K562 (cell line): ENCODE measurements around the gene SLC18B1. TPM values are rescaled to one million over a fixed set of nuclear protein-coding genes. Genes with fewer than 3 reads are reported as not detected.

ENCODE experiments used
- ATAC-seq: fragments of 200-7000 bp; cut with Tn5 transposase; 3 replicates; pipeline ENCODE4 v1.9.1; 2020; ENCODE audit warnings: moderate library complexity
- BruUV-seq: library from RNA; stranded (reverse); fragments of 400-500 nt; replicated peaks from 2 replicates; lab custom pipeline; 2021; lab: Mats Ljungman, UMichigan
- CTCF ChIA-PET: fragments of 300-600 bp; formaldehyde crosslinking; extraction: SDS; loops from one replicate; lab custom pipeline; 2021; ENCODE audit warnings: low intra/inter-chr PET ratio; lab: Yijun Ruan, JAX
- POLR2A ChIA-PET: fragments of 300-600, 350-650 bp; sonication (Branson Sonifier 250); formaldehyde crosslinking; extraction: SDS; loops from one replicate; lab custom pipeline; 2021; ENCODE audit warnings: antibody characterized with exemption, inconsistent platforms; lab: Yijun Ruan, JAX
- DNase-seq, 4 experiments: peaks; one replicate each; pipeline versions ENCODE4 v3.0.0 to v3.0.0-alpha.2; 2011 to 2018; ENCODE audit warnings: low spot score in 3 of 4, mixed read lengths in 3 of 4; ENCODE audit errors: extremely low read depth in 1 of 4
- FAIRE-seq: peaks from 2 replicates; lab custom pipeline; 2011; peaks lifted over from hg19 to GRCh38; lab: Jason Lieb, UNC
- H2AFZ ChIP-seq: 2 replicates; pipeline ENCODE4 v1.6.0; 2011; ENCODE audit warnings: low read depth, low read length, control low read depth, inconsistent platforms
- H3K27ac ChIP-seq: fragments of 200-600 bp; 3 replicates; pipeline ENCODE4 v1.8.0; 2011; ENCODE audit warnings: low read depth, mild to moderate bottlenecking, control low read depth, inconsistent platforms, low read length, moderate library complexity, mixed read lengths; ENCODE audit errors: extremely low read depth
- H3K27me3 ChIP-seq, 2 experiments: fragments of 300-600 bp in 1 of 2; 2 replicates in 1 of 2; 3 replicates in 1 of 2; pipeline versions ENCODE4 v1.6.0 to v1.8.0; 2011; ENCODE audit warnings: inconsistent platforms in 2 of 2, low read length in 2 of 2, mild to moderate bottlenecking in 1 of 2, mixed read lengths in 1 of 2, moderate library complexity in 1 of 2; ENCODE audit not compliant: control insufficient read depth in 2 of 2, insufficient read depth in 2 of 2
- H3K36me3 ChIP-seq: fragments of 300-600 bp; 3 replicates; pipeline ENCODE4 v1.8.0; 2011; ENCODE audit warnings: mild to moderate bottlenecking, low read length, inconsistent platforms; ENCODE audit not compliant: control insufficient read depth, insufficient read depth
- H3K4me1 ChIP-seq, 2 experiments: fragments of 200-600 bp in 1 of 2; replicated peaks in 1 of 2; 2 replicates in 1 of 2; 3 replicates in 1 of 2; pipeline versions ENCODE4 v1.5.1 to v1.8.0; 2011; ENCODE audit warnings: inconsistent platforms in 2 of 2, low read length in 2 of 2, mild to moderate bottlenecking in 1 of 2, mixed read lengths in 1 of 2, moderate library complexity in 1 of 2; ENCODE audit not compliant: control insufficient read depth in 2 of 2, insufficient read depth in 2 of 2
- H3K4me2 ChIP-seq: 2 replicates; pipeline ENCODE4 v1.6.1; 2011; ENCODE audit warnings: low read length, control low read depth, inconsistent platforms, mixed read lengths; ENCODE audit not compliant: insufficient read depth
- H3K4me3 ChIP-seq: fragments of 200-600 bp; sonication (generic), shearing (Covaris generic); 2 replicates; pipeline ENCODE4 v1.5.1; 2016; ENCODE audit warnings: control low read depth, inconsistent platforms
- H3K79me2 ChIP-seq: fragments of 200-600 bp; 3 replicates; pipeline ENCODE4 v1.8.0; 2011; ENCODE audit warnings: low read length, inconsistent platforms; ENCODE audit not compliant: control insufficient read depth, insufficient read depth
- H3K9ac ChIP-seq, 2 experiments: 2 replicates each; pipeline versions ENCODE4 v1.6.0 to v1.6.1; 2011; ENCODE audit warnings: low read depth in 2 of 2, low read length in 2 of 2, control low read depth in 1 of 2, inconsistent platforms in 1 of 2, mild to moderate bottlenecking in 1 of 2, mixed read lengths in 1 of 2; ENCODE audit not compliant: insufficient read depth in 1 of 2
- H3K9me1 ChIP-seq: one replicate; pipeline ENCODE4 v1.6.0; 2011; ENCODE audit warnings: inconsistent platforms, mild to moderate bottlenecking, low read length, moderate library complexity; ENCODE audit not compliant: control insufficient read depth, insufficient read depth
- H3K9me3 ChIP-seq: replicated peaks from 2 replicates; pipeline ENCODE4 v1.5.1; 2011; ENCODE audit warnings: low read depth, low read length, inconsistent platforms; ENCODE audit not compliant: control insufficient read depth, insufficient read depth
- H4K20me1 ChIP-seq: replicated peaks from 2 replicates; pipeline ENCODE4 v1.6.1; 2011; ENCODE audit warnings: low read length, inconsistent platforms, mixed read lengths; ENCODE audit not compliant: control insufficient read depth, insufficient read depth
- CBFA2T3 ChIP-seq: fragments of 450-650 bp; IDR thresholded peaks from 2 replicates; pipeline ENCODE4 v1.6.1; 2017
- FOXJ2 ChIP-seq: fragments of 200-800 bp; sonication (Bioruptor generic); IDR thresholded peaks from 2 replicates; pipeline ENCODE4 v1.6.1; 2016; ENCODE audit warnings: missing genetic modification characterization, missing compliant biosample characterization
- FOXK2 ChIP-seq, 2 experiments: fragments of 450-650 bp; IDR thresholded peaks in 1 of 2; conservative IDR thresholded peaks in 1 of 2; 2 replicates each; pipeline ENCODE4 v1.6.1; 2016; ENCODE audit warnings: low read depth in 2 of 2, mild to moderate bottlenecking in 1 of 2
- GATA2 ChIP-seq: sonication (generic); formaldehyde crosslinking; IDR thresholded peaks from 2 replicates; pipeline ENCODE4 v1.4.0; 2020; ENCODE audit warnings: mild to moderate bottlenecking, missing genetic modification reagents
- GTF2E2 ChIP-seq: fragments of 200-800 bp; sonication (Bioruptor generic); IDR thresholded peaks from 2 replicates; pipeline ENCODE4 v1.6.1; 2016; ENCODE audit warnings: missing genetic modification characterization, missing compliant biosample characterization
- KDM5B ChIP-seq: fragments of 200-600 bp; sonication (generic); IDR thresholded peaks from 2 replicates; pipeline ENCODE4 v1.6.1; 2012; ENCODE audit warnings: low read depth, mild to moderate bottlenecking, moderate library complexity, low read length, control low read depth, inconsistent platforms; ENCODE audit not compliant: insufficient replicate concordance
- LEF1 ChIP-seq: fragments of 450-650 bp; IDR thresholded peaks from 2 replicates; pipeline ENCODE4 v1.6.1; 2016; ENCODE audit warnings: mild to moderate bottlenecking
- NCOR1 ChIP-seq: fragments of 450-650 bp; IDR thresholded peaks from 2 replicates; pipeline ENCODE4 v1.6.1; 2016; ENCODE audit warnings: mild to moderate bottlenecking, moderate library complexity
- OTX1 ChIP-seq: fragments of 450-650 bp; formaldehyde crosslinking; IDR thresholded peaks from 2 replicates; pipeline ENCODE4 v1.4.0; 2022; ENCODE audit warnings: mild to moderate bottlenecking
- POLR2AphosphoS2 ChIP-seq: IDR thresholded peaks from 2 replicates; pipeline ENCODE4 v1.6.1; 2012; ENCODE audit warnings: low read length, improper control_type of control experiment
- POLR2H ChIP-seq: IDR thresholded peaks from 2 replicates; pipeline ENCODE4 v1.6.1; 2016; ENCODE audit warnings: missing genetic modification characterization, low read depth, mild to moderate bottlenecking, control low read depth, missing compliant biosample characterization, moderate library complexity
- SIX5 ChIP-seq, 2 experiments: IDR thresholded peaks; 2 replicates each; pipeline ENCODE4 v1.6.1; 2011; ENCODE audit warnings: low read length in 2 of 2, borderline replicate concordance in 1 of 2, low read depth in 1 of 2, mild to moderate bottlenecking in 1 of 2, moderate library complexity in 1 of 2; ENCODE audit not compliant: insufficient read depth in 1 of 2
- TAF9B ChIP-seq: fragments of 450-650 bp; IDR thresholded peaks from 2 replicates; pipeline ENCODE4 v1.6.1; 2018; ENCODE audit warnings: mild to moderate bottlenecking; ENCODE audit not compliant: partially characterized antibody
- ZNF239 ChIP-seq: fragments of 250-450 bp; sonication (Bioruptor Pico); IDR thresholded peaks from 2 replicates; pipeline ENCODE4 v1.4.0; 2020; ENCODE audit warnings: mild to moderate bottlenecking
- WGBS: fragments of 100-300 bp; shearing (Covaris generic); methylation state at CpG from one replicate; pipeline ENCODE4 v1.1.6; 2016; ENCODE audit warnings: low coverage, mixed read lengths; ENCODE audit not compliant: insufficient coverage; ENCODE audit errors: missing lambda C conversion rate; 5-methylcytosine and 5-hydroxymethylcytosine counted together
- in situ Hi-C: fragments of 300-500 bp; cut with MboI; formaldehyde crosslinking; loops from 4 replicates; pipeline ENCODE4 v1.15.0; 2018; ENCODE audit warnings: inconsistent platforms, mixed read lengths
- intact Hi-C: fragments of 100-400 bp; cut with micrococcal nuclease; formaldehyde crosslinking; loops from 2 replicates; pipeline ENCODE4 v1.14.2; 2022
- polyA plus RNA-seq, 8 experiments: library from polyadenylated mRNA; depleted of rRNA in 4 of 8; stranded (reverse) in 5 of 8; unstranded in 3 of 8; fragments of >200 nt; fragmentation: Nextera tagmentation in 2 of 8; fragmentation: Illumina TruSeq in 1 of 8; extraction: Ambion mirVana in 2 of 8; extraction: Trizol in 1 of 8; gene quantifications; 2 replicates each; pipeline versions ENCODE4 v1.2.1 to v1.2.3, GENCODE V29; 2011 to 2014; ENCODE audit warnings: inconsistent platforms in 1 of 8, missing spikeins in 1 of 8
- total RNA-seq, 7 experiments: library from RNA; depleted of rRNA in 6 of 7; stranded (reverse); fragments of >200 nt in 6 of 7; fragmentation: Illumina TruSeq in 2 of 7; extraction: Trizol in 2 of 7; gene quantifications; 2 replicates each; pipeline versions ENCODE4 v1.2.1 to v1.2.3, GENCODE V29; 2011 to 2021; ENCODE audit warnings: low replicate concordance in 1 of 7
- TF ChIP-seq, protein P1 (sequence below): fragments of 250-450 bp; sonication (Bioruptor Pico); IDR thresholded peaks from 2 replicates; pipeline ENCODE4 v1.5.0; 2021
- TF ChIP-seq, protein P2 (sequence below), 2 experiments: fragments of 450-650 bp; IDR thresholded peaks; 2 replicates each; pipeline ENCODE4 v1.6.1; 2018; ENCODE audit warnings: mild to moderate bottlenecking in 2 of 2, low read depth in 1 of 2; ENCODE audit not compliant: partially characterized antibody in 2 of 2

Gene SLC18B1
- total and polyA plus RNA-seq, 9 of the 15 experiments (the other 6 are each of a cell fraction or from before 2014, with no cell fraction given): 10.4 to 49.1 (median 32.0) TPM

DNA sequence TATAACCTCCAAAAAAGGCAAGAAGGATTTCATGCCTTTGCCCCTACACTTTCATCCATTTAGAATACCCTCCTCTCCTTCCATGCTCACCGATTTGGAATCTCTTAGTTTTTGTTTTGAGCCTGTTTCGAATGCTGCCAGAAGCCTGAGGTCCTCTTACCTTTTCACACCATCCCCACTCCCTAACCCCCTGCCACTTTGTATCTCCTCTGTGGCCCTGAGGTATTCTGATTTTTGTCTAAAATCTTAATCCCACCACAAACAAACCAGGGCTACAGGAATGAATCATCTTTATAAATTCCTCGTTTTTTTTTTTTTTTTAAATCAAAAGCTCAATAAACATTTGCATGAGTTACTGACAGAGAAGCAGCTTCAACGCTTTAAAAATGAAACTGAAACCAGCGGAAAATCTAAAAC lies 14.3 kb upstream of the SLC18B1 start (continued):
- TF ChIP-seq FOXJ2 (tag): peak; percentile 61; the same call in 1 of the 2 replicates
- TF ChIP-seq, protein P1, sequence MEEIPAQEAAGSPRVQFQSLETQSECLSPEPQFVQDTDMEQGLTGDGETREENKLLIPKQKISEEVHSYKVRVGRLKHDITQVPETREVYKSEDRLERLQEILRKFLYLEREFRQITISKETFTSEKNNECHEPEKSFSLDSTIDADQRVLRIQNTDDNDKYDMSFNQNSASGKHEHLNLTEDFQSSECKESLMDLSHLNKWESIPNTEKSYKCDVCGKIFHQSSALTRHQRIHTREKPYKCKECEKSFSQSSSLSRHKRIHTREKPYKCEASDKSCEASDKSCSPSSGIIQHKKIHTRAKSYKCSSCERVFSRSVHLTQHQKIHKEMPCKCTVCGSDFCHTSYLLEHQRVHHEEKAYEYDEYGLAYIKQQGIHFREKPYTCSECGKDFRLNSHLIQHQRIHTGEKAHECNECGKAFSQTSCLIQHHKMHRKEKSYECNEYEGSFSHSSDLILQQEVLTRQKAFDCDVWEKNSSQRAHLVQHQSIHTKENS: no peak
- peak; percentile 54; the same call in 1 of the 2 replicates for TF ChIP-seq GTF2E2 (tag)
- TF ChIP-seq POLR2H (tag): 0 out of 2 replicates have a peak, but pooled peaks have one; percentile 56
- TF ChIP-seq ZNF239 (CRISPR knock-in tag): no peak
- TF ChIP-seq POLR2AphosphoS2: no peak
- TF ChIP-seq OTX1 (CRISPR knock-in tag): no peak

DNA sequence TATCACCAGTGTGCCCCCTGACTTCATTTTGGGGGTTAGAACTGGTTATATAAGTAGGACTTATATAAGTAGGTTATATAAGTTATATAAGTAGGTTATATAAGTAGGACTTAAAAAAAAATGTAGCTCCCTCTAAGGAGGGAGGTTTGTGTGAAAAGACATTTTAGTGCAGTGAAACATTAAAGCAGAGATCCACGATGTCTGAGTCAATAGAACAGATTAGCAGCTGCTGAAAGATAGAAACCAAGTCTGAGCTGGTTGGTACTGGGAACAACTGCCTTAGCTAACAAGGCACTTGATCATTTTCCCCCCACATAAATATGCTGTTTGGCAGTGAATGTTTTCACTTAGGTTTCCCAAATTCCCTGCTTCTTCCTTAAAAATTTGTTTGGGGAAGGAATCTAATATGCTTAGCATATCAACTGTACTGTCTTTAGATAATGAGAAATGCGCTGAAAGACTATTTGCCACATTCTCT lies 13.9 kb upstream of the SLC18B1 start:
- H3K36me3 ChIP-seq: peaks cover 28% of the 10 kb centered on the region
- TF ChIP-seq GATA2 (0 out of 2 replicates have a peak, but pooled peaks have one; percentile 12), KDM5B (peak; percentile 33), NCOR1 (no peak), LEF1 (peak; percentile 69), CBFA2T3 (peak; percentile 40; the same call in 1 of the 2 replicates), FOXK2 (conservative IDR thresholded peaks at IDR 0.05 in 1 of 2, IDR thresholded peaks at IDR 0.05 in 1 of 2; ENCODE audit: low read depth in 2 of 2) (peak in 1 of 2 experiments; percentile 41; a peak in 3 of 4 replicates), TAF9B (peak; percentile 39), SIX5 (IDR thresholded peaks at IDR 0.05; ENCODE audit: borderline replicate concordance in 1 of 2, insufficient read depth in 1 of 2, low read depth in 1 of 2, low read length in 2 of 2) (no peak)
- TF ChIP-seq, protein P2, sequence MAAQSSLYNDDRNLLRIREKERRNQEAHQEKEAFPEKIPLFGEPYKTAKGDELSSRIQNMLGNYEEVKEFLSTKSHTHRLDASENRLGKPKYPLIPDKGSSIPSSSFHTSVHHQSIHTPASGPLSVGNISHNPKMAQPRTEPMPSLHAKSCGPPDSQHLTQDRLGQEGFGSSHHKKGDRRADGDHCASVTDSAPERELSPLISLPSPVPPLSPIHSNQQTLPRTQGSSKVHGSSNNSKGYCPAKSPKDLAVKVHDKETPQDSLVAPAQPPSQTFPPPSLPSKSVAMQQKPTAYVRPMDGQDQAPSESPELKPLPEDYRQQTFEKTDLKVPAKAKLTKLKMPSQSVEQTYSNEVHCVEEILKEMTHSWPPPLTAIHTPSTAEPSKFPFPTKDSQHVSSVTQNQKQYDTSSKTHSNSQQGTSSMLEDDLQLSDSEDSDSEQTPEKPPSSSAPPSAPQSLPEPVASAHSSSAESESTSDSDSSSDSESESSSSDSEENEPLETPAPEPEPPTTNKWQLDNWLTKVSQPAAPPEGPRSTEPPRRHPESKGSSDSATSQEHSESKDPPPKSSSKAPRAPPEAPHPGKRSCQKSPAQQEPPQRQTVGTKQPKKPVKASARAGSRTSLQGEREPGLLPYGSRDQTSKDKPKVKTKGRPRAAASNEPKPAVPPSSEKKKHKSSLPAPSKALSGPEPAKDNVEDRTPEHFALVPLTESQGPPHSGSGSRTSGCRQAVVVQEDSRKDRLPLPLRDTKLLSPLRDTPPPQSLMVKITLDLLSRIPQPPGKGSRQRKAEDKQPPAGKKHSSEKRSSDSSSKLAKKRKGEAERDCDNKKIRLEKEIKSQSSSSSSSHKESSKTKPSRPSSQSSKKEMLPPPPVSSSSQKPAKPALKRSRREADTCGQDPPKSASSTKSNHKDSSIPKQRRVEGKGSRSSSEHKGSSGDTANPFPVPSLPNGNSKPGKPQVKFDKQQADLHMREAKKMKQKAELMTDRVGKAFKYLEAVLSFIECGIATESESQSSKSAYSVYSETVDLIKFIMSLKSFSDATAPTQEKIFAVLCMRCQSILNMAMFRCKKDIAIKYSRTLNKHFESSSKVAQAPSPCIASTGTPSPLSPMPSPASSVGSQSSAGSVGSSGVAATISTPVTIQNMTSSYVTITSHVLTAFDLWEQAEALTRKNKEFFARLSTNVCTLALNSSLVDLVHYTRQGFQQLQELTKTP (IDR thresholded peaks at IDR 0.05; ENCODE audit: low read depth in 1 of 2, partially characterized antibody in 2 of 2): peak in 1 of 2 experiments; percentile 66

More for the DNA sequence above, 13.9 kb upstream of the SLC18B1 start:
- in situ Hi-C loops: loop anchor here (25.0 kb wide), 2 partner anchors 1175 to 1250 kb away; partner anchors contain the start of genes ENPP3, MED23 and SLC2A12
- Histone ChIP-seq H3K9me3 (no peaks in the 10 kb centered on the region), H2AFZ (peak overlapping the region; percentile 84), H4K20me1 (peaks cover 27% of the 10 kb centered on the region), H3K27ac (peak overlapping the region; percentile 99), H3K27me3 (no peaks in the 10 kb centered on the region), H3K4me3 (peak overlapping the region; percentile 76), H3K4me2 (peak overlapping the region; percentile 99), H3K79me2 (peaks cover 49% of the 10 kb centered on the region), H3K9me1 (no peaks in the 10 kb centered on the region), H3K9ac (peak overlapping the region in 1 of 2 experiments; percentile 99; a peak in 2 of 4 replicates), H3K4me1 (peaks cover 4 to 19% of the 10 kb centered on the region in 2 experiments; a peak in 3 of 5 replicates)
- 0% methylated on average over 2 of the region's 2 CpGs for WGBS
- no TSS peak for BruUV-seq
- ATAC-seq: peak; percentile 10
- CTCF ChIA-PET: no interaction called here
- peak in 2 of 4 experiments; percentile 38 to 58 for DNase-seq
- intact Hi-C loops: loop anchor here (5.0 kb wide), 1 partner anchor 300 kb away; the partner anchor contains the start of gene STX7
- no peak for FAIRE-seq
- POLR2A ChIA-PET: interaction anchor here (0.8 to 3.4 kb wide), 2 partner anchors 13 to 136 kb away, joined by 3 to 18 read pairs; partner anchors contain the start of gene SLC18B1
